Ishikawa (cell line): ENCODE measurements around the gene CA5B.

ENCODE experiments used
- CEBPB ChIP-seq: IDR thresholded peaks from 2 replicates; pipeline ENCODE4 v1.6.1; 2012
- CREB1 ChIP-seq: IDR thresholded peaks from 2 replicates; pipeline ENCODE4 v1.6.1; 2012; ENCODE audit warnings: low read depth
- EGR1 ChIP-seq: IDR thresholded peaks from 2 replicates; pipeline ENCODE4 v1.6.1; 2012
- EP300 ChIP-seq: IDR thresholded peaks from 2 replicates; pipeline ENCODE4 v1.6.1; 2012; ENCODE audit warnings: borderline replicate concordance
- FOXM1 ChIP-seq: IDR thresholded peaks from 2 replicates; pipeline ENCODE4 v1.6.1; 2012; ENCODE audit warnings: low read depth, borderline replicate concordance
- MAX ChIP-seq: IDR thresholded peaks from 2 replicates; pipeline ENCODE4 v1.6.1; 2012
- NFIC ChIP-seq: IDR thresholded peaks from 2 replicates; pipeline ENCODE4 v1.6.1; 2012
- RAD21 ChIP-seq: IDR thresholded peaks from 2 replicates; pipeline ENCODE4 v1.6.1; 2012; ENCODE audit warnings: low read depth
- REST ChIP-seq: IDR thresholded peaks from 2 replicates; pipeline ENCODE4 v1.6.1; 2012; ENCODE audit warnings: low read depth, mild to moderate bottlenecking
- TAF1 ChIP-seq: IDR thresholded peaks from 2 replicates; pipeline ENCODE4 v1.6.1; 2012; ENCODE audit warnings: low read depth, mild to moderate bottlenecking
- TCF12 ChIP-seq: IDR thresholded peaks from 2 replicates; pipeline ENCODE4 v1.6.1; 2012; ENCODE audit warnings: low read depth
- TEAD4 ChIP-seq: IDR thresholded peaks from 2 replicates; pipeline ENCODE4 v1.6.1; 2012
- USF1 ChIP-seq: IDR thresholded peaks from 2 replicates; pipeline ENCODE4 v1.6.1; 2012
- YY1 ChIP-seq: IDR thresholded peaks from 2 replicates; pipeline ENCODE4 v1.6.1; 2012; ENCODE audit warnings: low read depth
- ZBTB7A ChIP-seq: IDR thresholded peaks from 2 replicates; pipeline ENCODE4 v1.6.1; 2012; ENCODE audit warnings: low read depth

Gene CA5B

GRCh38 chrX:15737190-15737958 lies 696 bp upstream of the CA5B start:
- TF ChIP-seq EGR1: no peak
- no peak for TF ChIP-seq CREB1
- TF ChIP-seq NFIC: no peak
- no peak for TF ChIP-seq USF1
- no peak for TF ChIP-seq RAD21
- TF ChIP-seq ZBTB7A: no peak
- TF ChIP-seq TCF12: no peak
- no peak for TF ChIP-seq FOXM1
- no peak for TF ChIP-seq REST
- no peak for TF ChIP-seq YY1
- no peak for TF ChIP-seq MAX
- TF ChIP-seq CEBPB: no peak
- no peak for TF ChIP-seq TEAD4

GRCh38 chrX:15739886-15740285 lies 1.8 kb downstream of the CA5B start:
- TF ChIP-seq MAX (no peak), USF1 (no peak), EP300 (no peak), FOXM1 (no peak), ZBTB7A (no peak), TAF1 (no peak), NFIC (no peak), TEAD4 (no peak), TCF12 (no peak), REST (no peak)

- TF ChIP-seq TEAD4 (no peak), FOXM1 (no peak), EP300 (no peak), ZBTB7A (no peak), USF1 (no peak), TAF1 (no peak), REST (no peak), YY1 (no peak), MAX (no peak), CREB1 (no peak), TCF12 (no peak), RAD21 (no peak), CEBPB (no peak), NFIC (no peak), EGR1 (no peak)
Measured at GRCh38 chrX:15744181-15744867, 6.3 kb downstream of the CA5B start.
